Smooth muscle cell (in vitro differentiated cells): ENCODE results near the gene MVP. TPM values are rescaled to one million over a fixed set of nuclear protein-coding genes. Genes with fewer than 3 reads are reported as not detected.
"Not testable (repeated sequence)": the region's sequence is repeated elsewhere in the genome, so short reads cannot be mapped to it uniquely, and the experiment has no call there.

Source experiments
- DNase-seq: peaks from one replicate; lab custom pipeline; 2025; ENCODE audit not compliant: unreplicated experiment; lab: John Stamatoyannopoulos, UW
- H2AFZ ChIP-seq: fragments of 200-600 bp; sonication (generic); 2 replicates; pipeline ENCODE4 v1.6.0; 2016; ENCODE audit warnings: antibody characterized with exemption, low read depth, mild to moderate bottlenecking
- H3F3A ChIP-seq: fragments of 200-600 bp; sonication (generic); 2 replicates; pipeline ENCODE4 v1.6.0; 2017; ENCODE audit warnings: antibody characterized with exemption, low read depth
- H3K27ac ChIP-seq: fragments of 200-600 bp; sonication (generic); 2 replicates; pipeline ENCODE4 v1.5.1; 2016; ENCODE audit warnings: low read depth, mild to moderate bottlenecking
- H3K27me3 ChIP-seq: fragments of 200-600 bp; sonication (generic); 2 replicates; pipeline ENCODE4 v1.6.1; 2016; ENCODE audit warnings: low read depth, mild to moderate bottlenecking
- H3K36me3 ChIP-seq: fragments of 200-600 bp; sonication (generic); 2 replicates; pipeline ENCODE4 v1.5.1; 2016; ENCODE audit warnings: low read depth
- H3K4me1 ChIP-seq: fragments of 200-600 bp; sonication (generic); 2 replicates; pipeline ENCODE4 v1.5.1; 2016; ENCODE audit warnings: low read depth
- H3K4me2 ChIP-seq: fragments of 200-600 bp; sonication (generic); 2 replicates; pipeline ENCODE4 v1.6.0; 2016; ENCODE audit warnings: mild to moderate bottlenecking
- H3K4me3 ChIP-seq: fragments of 200-600 bp; sonication (generic); 2 replicates; pipeline ENCODE4 v1.5.1; 2016; ENCODE audit warnings: mild to moderate bottlenecking
- H3K79me2 ChIP-seq: fragments of 200-600 bp; sonication (generic); 2 replicates; pipeline ENCODE4 v1.6.0; 2016; ENCODE audit warnings: low read depth, mild to moderate bottlenecking
- H3K9ac ChIP-seq: fragments of 200-600 bp; sonication (generic); 2 replicates; pipeline ENCODE4 v1.6.0; 2016; ENCODE audit warnings: low read depth
- H3K9me3 ChIP-seq: fragments of 200-600 bp; sonication (generic); replicated peaks from 2 replicates; pipeline ENCODE4 v1.5.1; 2016; ENCODE audit warnings: low read depth
- H4K20me1 ChIP-seq: fragments of 200-600 bp; sonication (generic); 2 replicates; pipeline ENCODE4 v1.6.0; 2016; ENCODE audit warnings: low read depth
- WGBS: methylation state at CpG from one replicate; pipeline ENCODE4 v1.1.7; 2016; ENCODE audit warnings: low lambda C conversion rate; 5-methylcytosine and 5-hydroxymethylcytosine counted together
- polyA plus RNA-seq: library from polyadenylated mRNA; unstranded; fragments of >200 nt; fragmentation: Nextera tagmentation; extraction: Ambion mirVana; gene quantifications from 2 replicates; pipeline ENCODE4 v1.2.1, GENCODE V29; 2016
- total RNA-seq: library from RNA; depleted of rRNA; stranded (reverse); fragments of >200 nt; gene quantifications from 2 replicates; pipeline ENCODE4 v1.2.3, GENCODE V29; 2014
- TF ChIP-seq, protein P1 (sequence below): fragments of 200-600 bp; sonication (generic); IDR thresholded peaks from 2 replicates; pipeline ENCODE4 v1.5.1; 2017; ENCODE audit warnings: borderline replicate concordance, mild to moderate bottlenecking, antibody characterized with exemption; ENCODE audit not compliant: insufficient read depth, poor library complexity, severe bottlenecking

Gene MVP
- total and polyA plus RNA-seq, 2 experiments from 2014 or later = 47.5 to 110 TPM

DNA sequence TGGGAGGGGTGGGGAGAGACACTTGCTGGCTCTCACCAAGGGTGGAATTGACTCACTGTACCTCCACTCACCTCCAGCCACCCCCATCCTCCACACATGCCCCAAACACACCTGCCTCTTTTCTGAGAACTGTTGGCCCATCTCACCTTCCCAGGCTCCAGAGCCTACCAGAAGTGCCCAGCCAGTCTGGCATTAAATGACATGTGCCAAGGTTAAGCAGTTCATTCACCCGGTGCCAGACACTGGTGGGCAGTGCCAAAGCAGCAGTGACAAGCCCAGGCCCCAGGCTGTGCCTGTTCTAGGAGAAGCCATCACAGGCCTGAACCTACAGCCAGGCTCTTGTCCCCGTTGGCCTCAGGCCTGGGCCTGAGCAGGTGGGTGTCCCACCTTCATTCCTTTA, 11.2 kb downstream of the MVP start:
- H3K79me2 ChIP-seq = peaks cover 16% of the 10 kb centered on the region
- H3K9ac ChIP-seq = no peak overlapping the region
- no peak for DNase-seq
- no peaks in the 10 kb centered on the region for H3F3A ChIP-seq
- TF ChIP-seq, protein P1, sequence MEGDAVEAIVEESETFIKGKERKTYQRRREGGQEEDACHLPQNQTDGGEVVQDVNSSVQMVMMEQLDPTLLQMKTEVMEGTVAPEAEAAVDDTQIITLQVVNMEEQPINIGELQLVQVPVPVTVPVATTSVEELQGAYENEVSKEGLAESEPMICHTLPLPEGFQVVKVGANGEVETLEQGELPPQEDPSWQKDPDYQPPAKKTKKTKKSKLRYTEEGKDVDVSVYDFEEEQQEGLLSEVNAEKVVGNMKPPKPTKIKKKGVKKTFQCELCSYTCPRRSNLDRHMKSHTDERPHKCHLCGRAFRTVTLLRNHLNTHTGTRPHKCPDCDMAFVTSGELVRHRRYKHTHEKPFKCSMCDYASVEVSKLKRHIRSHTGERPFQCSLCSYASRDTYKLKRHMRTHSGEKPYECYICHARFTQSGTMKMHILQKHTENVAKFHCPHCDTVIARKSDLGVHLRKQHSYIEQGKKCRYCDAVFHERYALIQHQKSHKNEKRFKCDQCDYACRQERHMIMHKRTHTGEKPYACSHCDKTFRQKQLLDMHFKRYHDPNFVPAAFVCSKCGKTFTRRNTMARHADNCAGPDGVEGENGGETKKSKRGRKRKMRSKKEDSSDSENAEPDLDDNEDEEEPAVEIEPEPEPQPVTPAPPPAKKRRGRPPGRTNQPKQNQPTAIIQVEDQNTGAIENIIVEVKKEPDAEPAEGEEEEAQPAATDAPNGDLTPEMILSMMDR = no peak
- no peaks in the 10 kb centered on the region for H3K36me3 ChIP-seq
- no peaks in the 10 kb centered on the region for H3K4me1 ChIP-seq
- H3K9me3 ChIP-seq = no peaks in the 10 kb centered on the region
- 90% methylated on average over 2 of the region's 2 CpGs for WGBS
- no peak overlapping the region for H3K27ac ChIP-seq
- peaks cover 49% of the 10 kb centered on the region for H4K20me1 ChIP-seq
- no peaks in the 10 kb centered on the region for H3K27me3 ChIP-seq
- no peak overlapping the region for H3K4me2 ChIP-seq
- H2AFZ ChIP-seq = no peak overlapping the region
- H3K4me3 ChIP-seq = no peak overlapping the region

DNA sequence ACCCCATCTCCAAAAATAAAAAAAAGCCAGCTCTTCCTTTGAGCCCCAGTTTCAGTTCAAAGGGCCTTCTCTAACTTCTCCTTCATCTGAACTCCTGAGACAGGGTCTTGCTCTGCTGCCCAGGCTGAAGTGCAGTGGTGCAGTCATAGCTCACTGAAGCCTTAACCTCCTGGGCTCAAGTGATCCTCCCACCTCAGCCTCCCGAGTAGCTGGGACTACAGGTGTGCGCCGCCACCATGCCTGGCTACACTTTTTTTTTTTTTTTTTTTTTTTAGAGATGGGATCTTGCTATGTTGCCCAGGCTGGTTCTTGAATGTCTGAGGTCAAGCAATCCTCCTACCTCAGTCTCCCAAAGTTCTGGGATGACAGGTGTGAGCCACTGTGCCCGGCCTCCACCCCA, 13.0 kb downstream of the MVP start:
- H4K20me1 ChIP-seq = peaks cover 32% of the 10 kb centered on the region
- not testable (repeated sequence) for H3K27me3 ChIP-seq, H3F3A ChIP-seq, H2AFZ ChIP-seq, H3K4me2 ChIP-seq, H3K9me3 ChIP-seq, H3K36me3 ChIP-seq, H3K4me1 ChIP-seq, DNase-seq, H3K4me3 ChIP-seq, H3K79me2 ChIP-seq, H3K9ac ChIP-seq, H3K27ac ChIP-seq
- WGBS = 98% methylated on average over 4 of the region's 4 CpGs

DNA sequence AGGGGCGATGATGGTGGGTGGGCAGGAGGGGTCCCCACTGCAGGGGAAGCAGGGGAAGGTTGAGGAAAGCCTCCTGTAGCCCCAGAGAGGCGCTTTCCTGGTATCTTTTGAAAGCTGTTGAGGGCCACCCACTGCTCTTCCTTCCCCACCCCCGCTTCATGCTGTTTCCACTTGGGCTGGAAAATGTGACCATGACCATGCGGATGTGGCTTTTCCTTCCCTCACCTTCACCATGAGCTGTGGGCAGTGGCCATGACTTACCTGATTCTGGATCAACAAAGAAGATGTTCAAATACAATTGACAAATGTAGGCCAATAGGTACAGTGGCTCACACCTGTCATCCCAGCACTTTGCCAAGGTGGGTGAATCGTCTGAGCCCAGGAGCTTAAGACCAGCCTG, 13.8 kb downstream of the MVP start:
- H3K9me3 ChIP-seq = no peaks in the 10 kb centered on the region
- no peaks in the 10 kb centered on the region for H3K4me1 ChIP-seq
- WGBS = 96% methylated on average over 4 of the region's 5 CpGs
- no peaks in the 10 kb centered on the region for H3K79me2 ChIP-seq
- TF ChIP-seq, protein P1 = no peak
- no peak overlapping the region for H3K4me3 ChIP-seq
- H3K27me3 ChIP-seq = no peaks in the 10 kb centered on the region
- H3K36me3 ChIP-seq = no peaks in the 10 kb centered on the region
- H3K9ac ChIP-seq = no peak overlapping the region
- H3K27ac ChIP-seq = no peak overlapping the region
- no peak overlapping the region for H2AFZ ChIP-seq
- no peaks in the 10 kb centered on the region for H3F3A ChIP-seq
- no peak overlapping the region for H3K4me2 ChIP-seq
- peaks cover 24% of the 10 kb centered on the region for H4K20me1 ChIP-seq
- no peak for DNase-seq

DNA sequence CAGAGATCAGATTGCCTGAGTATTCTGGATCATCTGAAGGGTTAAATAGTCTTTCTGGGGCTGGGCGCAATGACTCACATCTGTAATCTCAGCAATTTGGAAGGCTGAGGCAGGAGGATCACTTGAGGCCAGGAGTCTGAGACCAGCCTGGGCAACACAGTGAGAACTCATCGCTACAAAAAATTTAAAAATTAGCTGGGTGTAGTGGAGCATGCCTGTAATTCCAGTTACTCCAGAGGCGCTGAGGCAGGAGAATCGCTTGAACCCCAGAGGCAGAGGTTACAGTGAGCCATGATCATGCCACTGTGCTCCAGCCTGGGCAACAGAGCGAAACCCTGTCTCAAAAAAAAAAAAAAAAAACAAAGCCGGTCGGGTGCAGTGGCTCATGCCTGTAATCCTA, 15.7 kb downstream of the MVP start:
- TF ChIP-seq, protein P1 = no peak
- H3K9me3 ChIP-seq = no peaks in the 10 kb centered on the region
- H2AFZ ChIP-seq = no peak overlapping the region
- no peak overlapping the region for H3K4me3 ChIP-seq
- WGBS = 84% methylated on average over 7 of the region's 7 CpGs
- H4K20me1 ChIP-seq = peaks cover 6% of the 10 kb centered on the region
- no peak overlapping the region for H3K27ac ChIP-seq
- H3F3A ChIP-seq = no peaks in the 10 kb centered on the region
- no peaks in the 10 kb centered on the region for H3K36me3 ChIP-seq
- no peaks in the 10 kb centered on the region for H3K79me2 ChIP-seq
- no peaks in the 10 kb centered on the region for H3K27me3 ChIP-seq
- H3K4me1 ChIP-seq = no peaks in the 10 kb centered on the region
- no peak overlapping the region for H3K9ac ChIP-seq
- DNase-seq = no peak
- no peak overlapping the region for H3K4me2 ChIP-seq
